ENCODE results near the gene NT5E. TPM values are rescaled to one million over a fixed set of nuclear protein-coding genes. Genes with fewer than 3 reads are reported as not detected.

NT5E gene
- polyA plus RNA-seq, 1 of the 3 experiments (the other 2 are of a cell fraction): 443 TPM

- Histone ChIP-seq H3K4me3 (ENCODE audit: low read depth in 2 of 2, low read length in 1 of 2) (no peak overlapping the region), H3K79me2 (ENCODE audit: insufficient read depth) (no peaks in the 10 kb centered on the region; the same call in 1 of the 2 replicates), H3K4me2 (peak overlapping the region; percentile 58), H3K4me1 (ENCODE audit: control insufficient read depth in 1 of 2, insufficient read depth in 2 of 2, low read depth in 1 of 2, low read length in 1 of 2) (peaks cover 11 to 51% of the 10 kb centered on the region in 2 experiments), H3F3A (replicated peaks; ENCODE audit: insufficient read depth) (peaks cover 38% of the 10 kb centered on the region), H3K9me2 (no peaks in the 10 kb centered on the region), H4K20me1 (ENCODE audit: insufficient read depth) (no peaks in the 10 kb centered on the region), H2AFZ (ENCODE audit: low read depth) (no peak overlapping the region), H3K36me3 (replicated peaks in 1 of 2; ENCODE audit: control insufficient read depth in 1 of 2, insufficient read depth in 2 of 2, low read length in 1 of 2) (no peaks in the 10 kb centered on the region), H3K27me3 (ENCODE audit: insufficient read depth) (no peaks in the 10 kb centered on the region), H3K9me3 (no peaks in the 10 kb centered on the region), H3K27ac (ENCODE audit: low read depth in 2 of 2, low read length in 1 of 2) (peak overlapping the region; percentile 92 to 98), H3K9ac (peak overlapping the region; percentile 80)
- POLR2A ChIA-PET: no interaction called here
- WGBS (ENCODE audit: low lambda C conversion rate): 36% methylated on average over 3 of the region's 3 CpGs
- no peak for DNase-seq
- TF ChIP-seq TEAD4 (IDR thresholded peaks at IDR 0.05; ENCODE audit: borderline replicate concordance, insufficient read depth) (no peak), RFX5 (IDR thresholded peaks at IDR 0.05; ENCODE audit: low read length) (no peak), TCF12 (IDR thresholded peaks at IDR 0.05) (no peak), TAF1 (IDR thresholded peaks at IDR 0.05; ENCODE audit: borderline replicate concordance, low read depth, low read length) (no peak), NRF1 (IDR thresholded peaks at IDR 0.05; ENCODE audit: low read depth, low read length) (no peak), ELF1 (IDR thresholded peaks at IDR 0.05) (no peak)
- TF ChIP-seq, protein P1, sequence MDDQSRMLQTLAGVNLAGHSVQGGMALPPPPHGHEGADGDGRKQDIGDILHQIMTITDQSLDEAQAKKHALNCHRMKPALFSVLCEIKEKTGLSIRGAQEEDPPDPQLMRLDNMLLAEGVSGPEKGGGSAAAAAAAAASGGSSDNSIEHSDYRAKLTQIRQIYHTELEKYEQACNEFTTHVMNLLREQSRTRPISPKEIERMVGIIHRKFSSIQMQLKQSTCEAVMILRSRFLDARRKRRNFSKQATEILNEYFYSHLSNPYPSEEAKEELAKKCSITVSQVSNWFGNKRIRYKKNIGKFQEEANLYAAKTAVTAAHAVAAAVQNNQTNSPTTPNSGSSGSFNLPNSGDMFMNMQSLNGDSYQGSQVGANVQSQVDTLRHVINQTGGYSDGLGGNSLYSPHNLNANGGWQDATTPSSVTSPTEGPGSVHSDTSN (IDR thresholded peaks at IDR 0.05): no peak
- CTCF ChIA-PET: interaction anchor here (1.3 kb wide), 1 partner anchor 78 kb away, joined by 4 read pairs; no protein-coding TSS in a partner anchor
These were observed 44.6 kb upstream of the NT5E start for GRCh38 chr6:85405175-85405852.

GRCh38 chr6:85405853-85406198, 44.1 kb upstream of the NT5E start:
- Histone ChIP-seq H3K9ac (peak overlapping the region; percentile 80), H3K79me2 (ENCODE audit: insufficient read depth) (no peaks in the 10 kb centered on the region; the same call in 1 of the 2 replicates), H3K27me3 (ENCODE audit: insufficient read depth) (no peaks in the 10 kb centered on the region), H3K9me2 (no peaks in the 10 kb centered on the region), H3K27ac (ENCODE audit: low read depth in 2 of 2, low read length in 1 of 2) (peak overlapping the region; percentile 92 to 98), H3K36me3 (replicated peaks in 1 of 2; ENCODE audit: control insufficient read depth in 1 of 2, insufficient read depth in 2 of 2, low read length in 1 of 2) (no peaks in the 10 kb centered on the region), H3K4me1 (ENCODE audit: control insufficient read depth in 1 of 2, insufficient read depth in 2 of 2, low read depth in 1 of 2, low read length in 1 of 2) (peaks cover 11 to 51% of the 10 kb centered on the region in 2 experiments), H4K20me1 (ENCODE audit: insufficient read depth) (no peaks in the 10 kb centered on the region), H3K4me3 (ENCODE audit: low read depth in 2 of 2, low read length in 1 of 2) (no peak overlapping the region; a peak in 1 of 4 replicates), H3F3A (replicated peaks; ENCODE audit: insufficient read depth) (peaks cover 38% of the 10 kb centered on the region), H2AFZ (ENCODE audit: low read depth) (no peak overlapping the region), H3K4me2 (peak overlapping the region; percentile 58), H3K9me3 (no peaks in the 10 kb centered on the region)
- ChIA-PET POLR2A (no interaction called here), CTCF (interaction anchor here (1.3 kb wide), 1 partner anchor 77 kb away, joined by 4 read pairs; no protein-coding TSS in a partner anchor)
- WGBS (ENCODE audit: low lambda C conversion rate): 59% methylated on average over 2 of the region's 2 CpGs
- no peak for DNase-seq
- TF ChIP-seq, protein P2, sequence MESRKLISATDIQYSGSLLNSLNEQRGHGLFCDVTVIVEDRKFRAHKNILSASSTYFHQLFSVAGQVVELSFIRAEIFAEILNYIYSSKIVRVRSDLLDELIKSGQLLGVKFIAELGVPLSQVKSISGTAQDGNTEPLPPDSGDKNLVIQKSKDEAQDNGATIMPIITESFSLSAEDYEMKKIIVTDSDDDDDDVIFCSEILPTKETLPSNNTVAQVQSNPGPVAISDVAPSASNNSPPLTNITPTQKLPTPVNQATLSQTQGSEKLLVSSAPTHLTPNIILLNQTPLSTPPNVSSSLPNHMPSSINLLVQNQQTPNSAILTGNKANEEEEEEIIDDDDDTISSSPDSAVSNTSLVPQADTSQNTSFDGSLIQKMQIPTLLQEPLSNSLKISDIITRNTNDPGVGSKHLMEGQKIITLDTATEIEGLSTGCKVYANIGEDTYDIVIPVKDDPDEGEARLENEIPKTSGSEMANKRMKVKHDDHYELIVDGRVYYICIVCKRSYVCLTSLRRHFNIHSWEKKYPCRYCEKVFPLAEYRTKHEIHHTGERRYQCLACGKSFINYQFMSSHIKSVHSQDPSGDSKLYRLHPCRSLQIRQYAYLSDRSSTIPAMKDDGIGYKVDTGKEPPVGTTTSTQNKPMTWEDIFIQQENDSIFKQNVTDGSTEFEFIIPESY (IDR thresholded peaks at IDR 0.05; ENCODE audit: borderline replicate concordance, low read depth): no peak
- TF ChIP-seq FOXM1 (IDR thresholded peaks at IDR 0.05; ENCODE audit: low read depth) (no peak), TAF1 (IDR thresholded peaks at IDR 0.05; ENCODE audit: borderline replicate concordance, low read depth, low read length) (no peak), FOSL2 (IDR thresholded peaks at IDR 0.05; ENCODE audit: borderline replicate concordance, low read depth) (no peak), SIN3A (IDR thresholded peaks at IDR 0.05; ENCODE audit: borderline replicate concordance, low read depth, low read length) (no peak), RCOR1 (IDR thresholded peaks at IDR 0.05; ENCODE audit: low read length) (no peak), JUND (IDR thresholded peaks at IDR 0.05) (no peak), POLR2AphosphoS5 (IDR thresholded peaks at IDR 0.05; ENCODE audit: low read depth, low read length) (no peak), SMC3 (IDR thresholded peaks at IDR 0.05; ENCODE audit: low read depth, low read length) (no peak), NRF1 (IDR thresholded peaks at IDR 0.05; ENCODE audit: low read depth, low read length) (no peak), GATA2 (CRISPR knock-in tag; IDR thresholded peaks at IDR 0.05) (no peak)
- TF ChIP-seq, protein P3, sequence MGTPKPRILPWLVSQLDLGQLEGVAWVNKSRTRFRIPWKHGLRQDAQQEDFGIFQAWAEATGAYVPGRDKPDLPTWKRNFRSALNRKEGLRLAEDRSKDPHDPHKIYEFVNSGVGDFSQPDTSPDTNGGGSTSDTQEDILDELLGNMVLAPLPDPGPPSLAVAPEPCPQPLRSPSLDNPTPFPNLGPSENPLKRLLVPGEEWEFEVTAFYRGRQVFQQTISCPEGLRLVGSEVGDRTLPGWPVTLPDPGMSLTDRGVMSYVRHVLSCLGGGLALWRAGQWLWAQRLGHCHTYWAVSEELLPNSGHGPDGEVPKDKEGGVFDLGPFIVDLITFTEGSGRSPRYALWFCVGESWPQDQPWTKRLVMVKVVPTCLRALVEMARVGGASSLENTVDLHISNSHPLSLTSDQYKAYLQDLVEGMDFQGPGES (IDR thresholded peaks at IDR 0.05; ENCODE audit: low read depth, low read length): no peak
- TF ChIP-seq, protein P1 (IDR thresholded peaks at IDR 0.05): no peak
